SK-N-DZ (cell line): Measurements from ENCODE around the gene DCDC1.

Experiments used
- DNase-seq: peaks from one replicate; pipeline ENCODE4 v3.0.0-alpha.2; 2015; ENCODE audit warnings: low spot score

DCDC1 gene

DNA sequence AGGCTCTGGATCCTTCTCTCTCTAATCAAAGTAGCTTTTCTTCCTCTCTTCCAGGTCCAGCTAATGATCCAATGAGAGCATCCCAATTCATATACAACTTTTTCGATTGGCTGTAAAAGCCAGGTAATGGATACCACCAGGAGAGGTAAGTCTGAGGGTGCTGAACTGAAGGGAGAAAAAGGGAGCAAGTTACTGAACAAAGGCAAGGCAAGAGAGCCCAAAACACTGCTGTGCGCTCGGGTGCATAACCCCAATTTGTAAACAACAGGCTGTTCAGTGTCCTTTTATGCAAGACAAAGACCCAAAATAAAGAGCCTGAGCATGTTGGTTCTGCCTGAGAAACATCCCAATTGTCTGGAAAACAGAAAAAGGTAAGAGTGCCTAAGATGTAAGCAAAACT lies 260.1 kb downstream of the DCDC1 start:
- no peak for DNase-seq

DNA sequence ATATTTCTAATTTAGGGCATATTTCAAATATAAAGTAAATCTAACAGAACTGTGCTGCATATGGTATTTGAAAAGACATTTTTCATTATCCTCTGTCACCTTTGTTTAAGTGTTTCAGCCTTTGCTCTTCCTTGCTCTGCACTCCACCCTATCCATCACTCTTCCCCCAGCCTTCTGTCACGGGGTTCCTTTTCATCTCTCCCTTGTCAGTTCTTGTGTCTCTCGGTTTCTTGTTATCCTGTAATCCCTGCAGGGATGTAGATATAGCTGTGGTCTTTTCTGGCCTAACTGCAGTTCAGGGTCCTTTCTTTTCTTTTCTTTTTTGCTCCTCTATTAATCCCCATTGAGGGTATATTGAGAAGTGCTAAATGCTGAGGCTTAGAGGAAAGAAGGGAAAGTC lies 261.9 kb downstream of the DCDC1 start:
- no peak for DNase-seq

DNA sequence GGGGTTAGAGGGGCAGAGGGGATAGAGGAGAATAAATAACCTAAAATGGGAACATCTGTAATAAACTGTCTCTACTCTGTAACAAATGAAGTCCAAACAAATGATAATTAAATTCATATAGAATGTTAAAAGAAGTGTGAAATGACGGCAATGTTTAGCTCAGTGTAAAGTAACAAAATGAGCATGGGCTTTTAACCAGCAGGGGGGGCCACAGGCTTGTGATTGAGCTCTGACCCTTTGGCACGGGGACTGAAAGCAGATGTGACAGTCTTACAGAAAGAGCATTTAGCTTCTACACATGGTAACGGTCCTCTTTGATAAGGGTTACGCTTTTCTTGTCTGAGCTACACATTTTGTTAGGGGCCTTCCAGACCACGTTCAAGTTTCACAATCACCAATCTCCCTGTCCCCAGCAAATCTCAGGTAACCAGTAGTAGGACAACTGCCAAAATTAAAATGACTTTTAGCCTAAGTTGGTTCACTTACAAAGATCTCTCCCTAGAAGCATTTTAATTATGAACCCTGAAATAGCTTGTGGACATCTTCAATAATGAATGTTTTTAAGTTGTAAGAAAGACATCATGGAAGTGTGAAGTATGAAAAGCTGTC lies 262.5 kb downstream of the DCDC1 start:
- DNase-seq: peak; percentile 57

DNA sequence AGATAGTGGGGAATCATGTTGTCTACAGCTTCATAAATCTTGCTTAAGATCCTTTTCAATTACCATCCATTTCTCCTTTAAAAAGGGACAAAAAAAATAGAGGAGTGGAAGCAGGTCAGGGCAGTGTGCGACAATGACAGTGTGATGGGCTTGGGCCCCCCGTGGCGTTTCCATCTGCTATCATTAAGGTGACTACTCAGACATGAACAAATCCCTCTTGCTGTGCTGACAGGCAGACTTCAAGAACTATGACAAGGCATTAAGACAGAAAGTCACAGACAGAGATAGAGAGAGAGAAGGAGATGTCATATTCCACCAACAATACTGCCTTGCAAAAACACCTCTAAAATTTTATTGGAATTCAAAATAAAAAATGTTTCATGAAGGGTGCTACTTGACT lies 263.2 kb downstream of the DCDC1 start:
- DNase-seq: no peak

DNA sequence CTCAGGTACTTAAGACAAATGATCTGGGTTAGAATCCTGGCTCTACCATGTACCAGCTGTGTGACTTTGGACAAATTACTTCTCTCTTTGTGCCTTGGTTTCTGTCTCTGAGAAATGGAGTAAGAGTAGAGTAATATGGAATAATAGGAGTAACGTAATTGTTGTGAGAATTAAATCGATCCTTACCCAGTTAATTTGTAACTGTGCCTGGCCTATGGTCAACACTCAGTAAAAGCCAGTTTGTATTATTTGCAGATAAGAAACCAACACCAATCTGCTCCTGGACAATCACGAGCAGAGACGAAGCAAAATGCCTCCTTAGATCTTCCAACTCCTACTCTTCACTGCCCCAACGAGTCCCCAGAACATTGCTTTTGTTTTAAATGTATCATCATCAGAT lies 266.7 kb downstream of the DCDC1 start:
- DNase-seq: no peak

DNA sequence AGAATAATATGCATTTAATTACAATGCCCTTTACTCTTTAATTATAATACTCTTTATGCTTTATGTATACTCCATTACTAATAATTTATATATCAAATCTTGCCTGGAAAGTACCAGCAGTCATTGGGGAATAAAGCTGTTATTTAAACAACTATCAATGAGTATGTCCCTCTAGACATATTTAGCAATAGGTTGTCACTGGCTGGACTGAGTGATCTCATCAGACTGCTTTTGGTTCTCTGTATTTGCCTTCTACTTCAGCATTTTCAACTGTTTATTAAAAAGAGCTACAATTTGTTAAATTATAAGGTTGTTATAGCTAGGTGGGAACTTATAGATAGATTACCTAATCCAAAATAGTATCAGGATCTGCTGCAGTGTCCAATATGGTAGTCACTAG lies 267.2 kb downstream of the DCDC1 start:
- no peak for DNase-seq

DNA sequence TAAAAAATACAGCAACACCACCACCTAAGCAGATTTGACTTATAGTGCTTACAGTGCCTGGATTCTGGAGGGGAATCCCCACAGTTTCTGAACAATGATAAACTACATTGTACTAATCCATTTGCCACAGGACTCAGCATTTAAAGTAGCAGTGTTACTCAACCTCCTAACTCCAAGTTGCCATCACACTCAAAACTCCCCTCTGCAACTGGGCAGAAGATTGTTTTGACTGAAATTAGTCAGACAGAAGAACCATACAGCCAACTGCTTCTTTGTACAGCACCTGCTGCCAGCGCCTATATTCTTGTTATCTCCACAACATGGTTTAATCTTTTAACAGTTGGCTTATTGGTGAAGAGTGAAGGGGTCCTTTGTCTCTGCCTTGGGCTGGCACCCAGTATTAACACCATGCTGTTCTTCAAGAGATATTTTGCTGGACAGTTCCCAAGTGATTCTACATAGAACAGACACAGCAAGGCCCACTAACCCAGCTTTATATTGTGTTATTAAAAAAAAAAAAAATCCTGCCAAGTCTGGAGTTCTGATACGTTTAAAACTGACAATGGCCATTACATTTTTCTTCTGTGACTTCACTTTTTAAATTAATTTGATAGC lies 273.2 kb downstream of the DCDC1 start:
- no peak for DNase-seq

DNA sequence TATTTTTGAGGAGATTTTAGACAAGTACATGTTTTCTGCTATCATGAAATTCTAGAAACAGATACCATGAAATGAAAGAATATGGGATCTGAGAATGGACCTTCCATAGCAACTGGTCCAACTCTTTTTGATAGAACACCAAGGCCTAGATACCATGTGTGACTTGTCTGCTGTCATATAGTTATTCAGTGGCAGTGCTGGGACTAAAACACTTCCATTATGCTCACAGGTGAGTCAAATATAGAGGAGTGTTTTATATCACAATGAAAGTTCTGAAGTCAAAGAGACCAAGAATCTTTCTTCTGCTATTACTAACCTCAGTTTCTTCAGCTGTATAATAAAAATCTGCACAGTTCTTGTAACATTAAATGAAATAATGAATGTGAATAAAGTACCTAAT lies 276.9 kb downstream of the DCDC1 start:
- no peak for DNase-seq

DNA sequence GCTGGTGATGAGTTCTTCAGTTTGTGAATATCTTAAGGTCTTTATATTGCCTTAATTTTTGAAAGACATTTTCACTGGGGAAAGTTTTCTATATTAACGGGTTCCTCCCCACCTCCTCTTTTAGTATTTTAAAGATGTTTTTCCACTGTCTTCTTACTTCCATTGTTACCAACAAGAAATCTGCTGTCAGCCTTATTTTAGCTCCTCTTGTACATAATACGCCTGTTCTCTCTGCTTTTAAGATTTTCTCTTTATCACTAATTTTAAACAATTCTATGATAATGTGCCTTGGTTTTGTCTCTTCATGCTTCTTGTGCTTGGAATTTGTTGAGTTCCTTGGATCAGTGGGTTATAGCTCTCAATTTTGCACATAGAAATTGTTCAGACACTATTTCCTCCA lies 280.4 kb downstream of the DCDC1 start:
- no peak for DNase-seq

DNA sequence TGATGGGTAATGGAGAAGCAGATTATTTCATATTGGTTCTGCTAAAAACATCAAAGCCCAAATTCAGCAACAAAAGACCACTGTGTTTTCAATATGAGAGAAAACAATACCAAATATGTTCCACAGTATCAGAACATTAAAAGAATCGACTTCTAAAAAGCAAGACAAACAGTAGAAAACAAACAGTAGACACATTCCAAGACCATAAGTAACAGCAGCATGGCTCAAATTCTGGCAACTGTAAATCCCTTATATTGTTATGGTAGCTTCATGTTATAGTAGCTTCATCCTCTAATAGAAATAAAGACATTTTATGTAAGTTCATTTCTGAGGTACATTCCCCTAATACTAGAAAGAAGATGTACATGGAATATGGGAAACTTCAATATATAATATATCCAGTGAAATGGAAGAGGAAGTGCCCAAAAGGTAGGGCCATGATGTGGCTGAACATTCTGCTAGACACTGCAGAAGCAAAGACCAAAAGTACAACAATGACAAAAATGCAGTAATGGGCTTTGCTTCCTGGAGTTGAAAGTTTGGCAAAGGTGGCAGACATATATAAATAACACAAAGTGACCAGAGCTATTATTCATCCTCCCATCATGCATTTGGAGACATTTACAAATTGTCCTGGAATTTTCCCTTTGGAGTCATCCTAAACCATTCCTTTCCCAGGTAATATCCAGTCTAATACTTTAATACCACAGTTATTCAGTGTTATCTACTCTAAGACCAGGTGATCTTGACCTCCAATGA lies 299.9 kb downstream of the DCDC1 start:
- DNase-seq: no peak

DNA sequence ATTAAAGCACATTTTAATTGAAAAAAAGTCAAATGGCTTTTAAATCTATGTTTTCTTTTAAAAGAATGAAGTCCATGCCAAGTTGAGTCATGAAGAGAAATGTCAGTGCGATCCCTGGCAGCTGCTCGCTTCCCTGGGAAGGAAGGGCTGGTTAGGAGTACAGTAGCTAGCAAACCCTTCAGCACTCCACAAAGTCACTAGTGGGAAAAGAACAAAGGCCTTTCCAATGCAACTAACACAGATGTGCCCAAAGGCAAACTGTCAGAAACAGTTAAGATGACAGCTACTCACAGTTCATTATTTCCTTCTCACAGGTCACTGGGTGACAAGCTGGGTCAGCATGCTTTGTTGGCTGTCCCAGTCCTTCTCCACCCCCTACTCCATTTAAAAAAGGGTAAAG lies 308.7 kb downstream of the DCDC1 start:
- no peak for DNase-seq

DNA sequence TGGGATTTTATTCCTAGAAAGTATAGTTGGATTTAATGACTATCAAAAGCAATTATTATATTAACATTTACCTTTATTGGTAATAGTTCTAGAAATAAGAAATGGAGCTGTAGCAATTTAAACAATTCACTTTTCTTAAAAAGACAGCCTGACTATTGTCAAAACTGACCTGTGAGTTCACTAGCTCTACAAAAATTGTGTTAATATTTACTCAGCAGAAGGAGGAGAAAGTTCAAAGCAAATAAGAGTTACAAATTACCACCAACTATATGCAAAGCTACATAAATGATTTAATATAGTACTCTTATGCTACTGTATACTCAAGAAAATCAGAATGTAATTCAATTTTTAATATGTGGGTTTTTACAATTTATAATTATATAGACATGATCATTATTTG lies 310.0 kb downstream of the DCDC1 start:
- DNase-seq: no peak

DNA sequence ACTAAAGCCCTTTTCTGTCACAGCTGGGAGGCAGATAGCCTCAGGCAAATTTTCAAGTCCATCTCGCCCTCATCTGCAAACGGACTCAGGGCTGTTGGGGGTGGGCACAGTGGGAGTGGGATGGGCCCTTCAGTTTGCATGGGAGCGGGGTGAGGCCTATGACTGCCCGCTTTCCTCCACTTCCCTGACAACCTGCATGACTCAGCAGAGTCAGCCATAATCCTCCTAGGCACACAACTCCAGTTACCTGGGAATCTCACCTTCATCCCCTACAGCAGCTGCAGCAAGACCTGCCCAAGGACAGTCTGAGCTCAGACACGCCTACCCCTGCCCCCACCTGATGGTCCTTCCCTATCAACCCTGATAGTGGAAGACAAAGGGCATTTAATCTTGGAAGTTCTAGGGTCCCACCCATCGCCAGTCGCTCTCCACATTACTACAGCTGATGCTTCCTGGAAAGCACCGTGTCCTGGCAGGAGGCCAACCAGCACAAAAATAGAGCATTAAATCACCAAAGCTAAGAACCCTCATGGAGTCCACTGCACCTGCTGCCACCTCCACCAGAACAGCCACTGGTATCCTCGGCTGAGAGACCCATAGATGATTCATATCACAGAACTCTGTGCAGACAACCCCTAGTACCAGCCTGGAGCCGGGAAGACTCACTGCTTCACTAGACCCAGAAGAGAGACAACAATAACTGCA lies 319.3 kb downstream of the DCDC1 start:
- DNase-seq: no peak

DNA sequence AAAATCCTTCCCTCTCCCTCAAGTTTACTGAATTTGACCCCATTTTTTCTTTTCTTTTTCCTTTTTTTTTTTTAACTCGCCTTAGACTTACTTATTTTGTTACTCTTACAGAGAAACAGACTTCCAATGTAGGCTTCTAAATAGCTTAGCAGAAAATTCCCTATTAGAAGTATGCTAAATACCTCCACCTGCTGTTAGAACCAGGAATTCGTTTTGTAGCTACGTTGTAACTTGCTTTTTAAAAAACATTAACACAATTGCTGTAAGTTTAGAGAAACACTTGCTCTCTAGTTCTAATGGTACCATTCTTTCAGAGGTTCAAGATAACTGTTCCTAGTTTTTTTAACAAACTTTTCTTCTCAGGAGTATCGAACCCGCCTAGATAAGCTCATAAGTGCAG lies 324.2 kb downstream of the DCDC1 start:
- DNase-seq: no peak

DNA sequence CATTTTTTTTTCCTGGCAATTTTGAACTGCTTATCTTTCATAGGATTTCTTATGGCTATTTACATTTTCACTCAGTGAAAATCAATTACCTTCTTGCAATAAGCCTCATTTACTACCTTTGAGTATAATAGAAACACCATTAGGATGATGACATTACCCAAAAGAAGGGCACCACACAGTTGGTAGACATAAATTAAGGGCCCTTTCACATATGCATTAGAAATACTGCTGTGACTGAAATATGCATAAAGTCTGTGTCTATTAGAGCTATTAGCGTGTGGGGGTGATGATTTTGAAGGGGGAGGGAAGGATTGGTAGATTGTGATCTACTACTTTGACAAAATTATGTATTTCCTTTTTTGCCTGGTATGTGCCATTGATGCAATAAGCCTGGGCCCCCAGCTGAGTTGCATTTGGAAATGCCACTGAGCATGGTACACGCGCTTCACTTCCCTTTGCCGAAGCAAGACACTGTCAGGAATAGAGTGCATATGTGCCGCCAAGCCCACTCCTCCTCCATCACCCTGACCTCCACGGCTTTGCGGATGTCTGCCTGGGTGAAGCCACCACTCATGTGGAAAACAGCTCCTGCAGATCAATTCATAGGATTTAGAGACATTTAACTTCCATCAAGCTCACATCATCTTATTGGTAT lies 339.3 kb downstream of the DCDC1 start:
- DNase-seq: no peak

DNA sequence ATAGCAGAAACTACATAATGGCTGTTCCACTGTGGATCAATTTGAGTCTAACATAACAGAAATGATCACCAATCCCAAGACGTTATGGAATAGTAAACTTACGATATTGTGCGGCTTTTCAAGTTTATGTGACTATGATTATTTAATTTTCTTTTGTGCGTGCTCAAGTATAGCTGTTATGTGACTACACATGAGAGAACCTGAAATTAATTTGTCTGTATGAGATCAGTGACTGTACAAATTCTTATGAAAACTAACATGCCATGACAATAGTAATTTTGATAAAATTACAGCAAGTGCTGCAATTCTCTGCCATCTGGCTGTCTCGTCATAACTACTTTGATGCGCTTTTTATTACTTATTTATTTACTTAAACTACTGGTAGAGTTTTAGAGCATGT lies 343.2 kb downstream of the DCDC1 start:
- DNase-seq: no peak

DNA sequence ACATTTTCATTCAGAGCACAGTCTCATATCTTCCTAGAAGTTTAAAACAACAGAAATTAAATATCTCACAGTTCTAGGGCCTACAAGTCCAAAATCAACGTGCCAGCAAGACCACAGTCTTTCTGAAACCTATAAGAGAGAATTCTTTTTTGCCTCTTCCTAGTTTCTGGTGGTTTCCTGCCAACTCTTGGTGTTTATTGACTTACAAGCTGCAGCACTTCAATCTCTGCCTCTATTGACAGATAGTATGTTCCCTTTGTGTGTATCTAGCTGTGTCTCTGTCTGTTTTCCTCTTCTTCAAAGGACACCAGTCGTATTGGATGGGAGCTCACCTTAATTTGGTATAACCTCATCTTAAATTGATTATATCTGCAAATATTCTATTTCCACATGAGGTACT lies 347.5 kb downstream of the DCDC1 start:
- no peak for DNase-seq

DNA sequence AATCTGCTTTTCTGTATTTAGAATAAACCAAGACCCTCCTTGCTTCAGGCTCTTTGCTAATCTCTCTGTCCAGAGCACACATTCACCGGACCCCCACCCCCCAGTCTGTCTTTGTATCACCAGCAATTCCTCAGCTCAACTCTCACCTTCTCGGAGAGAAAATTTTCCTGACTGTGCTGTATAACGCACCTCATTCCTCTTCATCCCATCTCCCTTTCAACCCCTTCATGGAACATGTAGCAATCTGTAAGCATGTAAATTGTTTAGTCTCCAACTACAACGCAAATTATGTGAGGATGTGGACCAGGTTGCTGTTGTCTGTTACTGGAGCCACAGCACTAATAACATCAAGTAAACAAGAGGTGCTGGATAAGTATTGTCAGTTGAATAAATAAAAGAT lies 349.8 kb downstream of the DCDC1 start:
- no peak for DNase-seq

DNA sequence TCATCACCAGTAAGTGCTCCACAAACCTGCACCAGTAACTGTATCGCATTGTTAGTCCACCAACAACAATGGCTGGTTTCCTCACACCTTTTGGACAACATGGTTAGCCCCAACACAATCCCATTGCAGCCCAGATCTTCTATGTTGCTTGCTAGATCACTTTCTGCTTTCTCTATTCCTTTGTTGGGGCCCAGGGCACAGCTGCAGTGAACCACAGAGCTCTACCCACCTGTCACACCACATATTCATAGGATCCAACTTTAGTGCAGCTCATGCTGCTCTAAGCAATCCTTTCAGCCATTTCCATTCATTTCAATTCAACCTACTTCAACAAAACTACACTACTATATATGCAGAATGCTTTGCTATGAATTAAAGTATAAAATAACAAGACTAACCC lies 364.3 kb downstream of the DCDC1 start:
- DNase-seq: no peak

DNA sequence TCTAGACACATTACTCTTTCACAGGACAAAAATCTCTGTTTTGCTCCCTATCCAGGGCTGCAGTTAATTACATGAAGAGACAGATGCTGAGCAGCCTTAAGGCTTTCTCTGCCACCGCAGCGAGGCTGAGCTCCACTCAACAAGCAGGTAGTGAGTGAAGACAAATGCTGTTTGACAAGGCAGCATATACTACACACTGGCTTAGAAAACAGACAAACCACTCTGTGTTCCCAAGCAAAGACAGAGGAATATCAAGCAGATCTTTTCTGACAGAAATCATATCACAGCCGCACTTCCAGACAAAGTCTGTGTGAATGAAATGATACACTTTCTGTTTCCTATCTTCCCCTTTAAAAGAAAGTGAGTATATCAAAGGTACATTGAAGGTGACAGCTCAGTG lies 368.1 kb downstream of the DCDC1 start:
- DNase-seq: no peak

DNA sequence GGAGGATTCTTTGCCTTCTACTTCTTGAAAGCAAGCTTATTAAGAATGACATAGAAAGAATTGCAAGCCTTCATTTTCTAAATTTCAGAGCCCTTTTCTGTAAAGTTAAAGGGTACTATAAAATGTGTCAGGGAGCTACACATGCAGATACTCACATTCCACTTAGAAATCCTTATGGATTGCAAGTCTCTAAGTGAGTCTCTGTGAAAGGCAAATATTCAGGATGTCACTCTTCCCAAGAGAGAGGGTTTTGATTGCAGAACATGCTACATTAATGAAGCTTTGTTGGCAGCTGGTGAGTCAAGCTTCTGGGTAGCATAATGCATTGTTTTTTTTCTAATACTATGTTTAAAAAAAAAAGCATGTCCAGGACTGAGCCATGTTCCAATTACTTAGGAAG lies 369.2 kb downstream of the DCDC1 start:
- no peak for DNase-seq

DNA sequence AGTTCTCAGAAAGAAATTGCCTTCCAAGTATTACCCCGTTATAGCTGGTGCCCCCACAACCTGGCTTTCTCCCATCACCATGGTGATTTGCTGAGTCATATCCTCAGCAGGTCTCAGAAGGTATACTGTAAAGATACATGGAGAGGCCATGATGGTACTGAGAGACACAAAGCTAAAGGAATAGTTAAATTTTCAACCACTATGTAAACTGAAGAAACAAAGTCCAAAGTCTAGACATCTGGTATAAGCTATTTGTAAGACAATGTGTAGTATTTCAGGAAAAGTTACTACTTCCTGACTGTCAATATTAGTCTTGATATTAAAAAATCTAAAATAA lies 377.1 kb downstream of the DCDC1 start:
- DNase-seq: no peak
